ENCODE results near the gene ARHGEF1.

The ARHGEF1 gene

GRCh38 chr19:41923045-41923788, 40.2 kb downstream of the ARHGEF1 start:
- peaks cover 4% of the 10 kb centered on the region; the same call in 1 of the 2 replicates for H3K27me3 ChIP-seq (ENCODE audit: insufficient read depth, low read length)
- no peaks in the 10 kb centered on the region for H4K20me1 ChIP-seq (ENCODE audit: insufficient read depth, low read length)
- H3K4me3 ChIP-seq (ENCODE audit: low read depth, low read length, poor library complexity, severe bottlenecking): no peak overlapping the region
- H3K79me2 ChIP-seq (ENCODE audit: insufficient read depth, low read length): no peaks in the 10 kb centered on the region
- no peak overlapping the region for H2AFZ ChIP-seq (ENCODE audit: low read length)
- H3K9me2 ChIP-seq (ENCODE audit: low read depth, low read length): no peaks in the 10 kb centered on the region
- no peak for TF ChIP-seq EZH2 (IDR thresholded peaks at IDR 0.05; ENCODE audit: borderline replicate concordance, low read length)
- TF ChIP-seq, protein P1, sequence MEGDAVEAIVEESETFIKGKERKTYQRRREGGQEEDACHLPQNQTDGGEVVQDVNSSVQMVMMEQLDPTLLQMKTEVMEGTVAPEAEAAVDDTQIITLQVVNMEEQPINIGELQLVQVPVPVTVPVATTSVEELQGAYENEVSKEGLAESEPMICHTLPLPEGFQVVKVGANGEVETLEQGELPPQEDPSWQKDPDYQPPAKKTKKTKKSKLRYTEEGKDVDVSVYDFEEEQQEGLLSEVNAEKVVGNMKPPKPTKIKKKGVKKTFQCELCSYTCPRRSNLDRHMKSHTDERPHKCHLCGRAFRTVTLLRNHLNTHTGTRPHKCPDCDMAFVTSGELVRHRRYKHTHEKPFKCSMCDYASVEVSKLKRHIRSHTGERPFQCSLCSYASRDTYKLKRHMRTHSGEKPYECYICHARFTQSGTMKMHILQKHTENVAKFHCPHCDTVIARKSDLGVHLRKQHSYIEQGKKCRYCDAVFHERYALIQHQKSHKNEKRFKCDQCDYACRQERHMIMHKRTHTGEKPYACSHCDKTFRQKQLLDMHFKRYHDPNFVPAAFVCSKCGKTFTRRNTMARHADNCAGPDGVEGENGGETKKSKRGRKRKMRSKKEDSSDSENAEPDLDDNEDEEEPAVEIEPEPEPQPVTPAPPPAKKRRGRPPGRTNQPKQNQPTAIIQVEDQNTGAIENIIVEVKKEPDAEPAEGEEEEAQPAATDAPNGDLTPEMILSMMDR (IDR thresholded peaks at IDR 0.05; ENCODE audit: low read length): no peak
- H3K9me3 ChIP-seq (ENCODE audit: low read length): no peaks in the 10 kb centered on the region
- no peaks in the 10 kb centered on the region for H3K36me3 ChIP-seq (ENCODE audit: insufficient read depth, low read length)
- peaks cover 5% of the 10 kb centered on the region for H3K4me1 ChIP-seq (ENCODE audit: insufficient read depth, low read length, severe bottlenecking)
- no peak overlapping the region for H3K9ac ChIP-seq (ENCODE audit: low read length)
- H3K4me2 ChIP-seq (ENCODE audit: low read length): no peak overlapping the region
- no peak overlapping the region for H3K27ac ChIP-seq (ENCODE audit: low read depth, low read length, poor library complexity, severe bottlenecking)
- H3F3A ChIP-seq (ENCODE audit: insufficient read depth, low read length): no peaks in the 10 kb centered on the region

DNA sequence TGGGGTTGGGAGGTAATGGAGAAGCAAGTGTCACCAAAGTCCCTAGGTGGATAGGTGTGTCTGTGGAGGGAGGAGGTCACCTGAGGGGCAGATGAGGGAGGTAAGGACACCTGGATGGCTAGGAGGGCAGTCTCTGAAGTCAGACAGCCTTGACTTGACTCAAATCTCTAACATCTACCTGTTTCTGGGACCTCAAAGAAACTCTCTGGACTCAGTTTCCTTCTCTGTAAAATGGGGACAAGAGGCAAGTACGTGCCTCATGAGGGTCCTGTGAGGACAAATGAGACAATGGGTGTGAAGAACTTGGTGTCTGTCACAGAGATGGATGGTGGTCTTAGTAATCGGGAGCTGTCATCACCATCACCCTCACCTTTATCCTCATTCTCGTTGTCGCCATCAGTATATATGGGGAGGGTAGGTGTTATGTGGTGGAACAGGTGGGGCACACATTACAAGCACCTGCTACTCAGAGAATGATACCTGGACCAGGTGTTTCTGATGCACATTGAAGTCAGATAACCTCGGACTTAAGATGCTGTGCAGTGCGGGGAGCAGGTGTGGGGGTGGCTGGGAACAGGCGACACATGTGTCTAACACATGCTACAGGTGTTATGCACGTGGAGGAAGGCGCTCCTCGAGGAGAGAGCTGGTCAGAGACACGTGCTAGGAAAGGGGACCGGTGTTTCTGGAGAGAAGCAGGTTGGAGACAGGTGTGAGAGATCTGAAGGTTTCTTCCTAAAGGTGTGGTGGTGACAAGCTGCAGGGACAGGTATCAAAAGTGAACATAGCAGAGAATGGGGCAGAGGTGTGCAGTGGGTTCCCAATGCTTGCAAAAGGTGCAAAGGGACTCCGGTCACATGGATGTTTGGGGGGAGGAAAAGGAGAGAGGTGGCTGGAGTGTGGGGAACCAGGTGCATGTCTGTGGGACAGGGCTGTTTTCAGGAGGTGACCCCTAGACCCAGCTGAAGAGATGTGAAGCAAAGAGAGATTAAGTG, 41.5 kb downstream of the ARHGEF1 start:
- Histone ChIP-seq H4K20me1 (ENCODE audit: insufficient read depth, low read length) (no peaks in the 10 kb centered on the region), H3K36me3 (ENCODE audit: insufficient read depth, low read length) (no peaks in the 10 kb centered on the region), H3F3A (ENCODE audit: insufficient read depth, low read length) (no peaks in the 10 kb centered on the region), H3K4me2 (ENCODE audit: low read length) (no peak overlapping the region), H3K9me3 (ENCODE audit: low read length) (no peaks in the 10 kb centered on the region), H3K27ac (ENCODE audit: low read depth, low read length, poor library complexity, severe bottlenecking) (no peak overlapping the region), H3K4me1 (ENCODE audit: insufficient read depth, low read length, severe bottlenecking) (peaks cover 16% of the 10 kb centered on the region), H3K27me3 (ENCODE audit: insufficient read depth, low read length) (peaks cover 4% of the 10 kb centered on the region; the same call in 1 of the 2 replicates), H3K79me2 (ENCODE audit: insufficient read depth, low read length) (no peaks in the 10 kb centered on the region), H3K9me2 (ENCODE audit: low read depth, low read length) (no peaks in the 10 kb centered on the region), H3K9ac (ENCODE audit: low read length) (no peak overlapping the region), H3K4me3 (ENCODE audit: low read depth, low read length, poor library complexity, severe bottlenecking) (no peak overlapping the region), H2AFZ (ENCODE audit: low read length) (no peak overlapping the region)
- TF ChIP-seq EZH2 (IDR thresholded peaks at IDR 0.05; ENCODE audit: borderline replicate concordance, low read length): no peak
- TF ChIP-seq, protein P1 (IDR thresholded peaks at IDR 0.05; ENCODE audit: low read length): no peak

GRCh38 chr19:41925208-41926003, 42.4 kb downstream of the ARHGEF1 start:
- peaks cover 4% of the 10 kb centered on the region; the same call in 1 of the 2 replicates for H3K27me3 ChIP-seq (ENCODE audit: insufficient read depth, low read length)
- no peak overlapping the region for H3K4me2 ChIP-seq (ENCODE audit: low read length)
- H3K4me1 ChIP-seq (ENCODE audit: insufficient read depth, low read length, severe bottlenecking): peaks cover 26% of the 10 kb centered on the region
- no peak overlapping the region for H3K27ac ChIP-seq (ENCODE audit: low read depth, low read length, poor library complexity, severe bottlenecking)
- no peak overlapping the region for H3K9ac ChIP-seq (ENCODE audit: low read length)
- H3K79me2 ChIP-seq (ENCODE audit: insufficient read depth, low read length): no peaks in the 10 kb centered on the region
- H3K9me2 ChIP-seq (ENCODE audit: low read depth, low read length): no peaks in the 10 kb centered on the region
- TF ChIP-seq EZH2 (IDR thresholded peaks at IDR 0.05; ENCODE audit: borderline replicate concordance, low read length): no peak
- TF ChIP-seq, protein P1 (IDR thresholded peaks at IDR 0.05; ENCODE audit: low read length): no peak
- H3K4me3 ChIP-seq (ENCODE audit: low read depth, low read length, poor library complexity, severe bottlenecking): no peak overlapping the region
- no peaks in the 10 kb centered on the region for H4K20me1 ChIP-seq (ENCODE audit: insufficient read depth, low read length)
- H3K36me3 ChIP-seq (ENCODE audit: insufficient read depth, low read length): no peaks in the 10 kb centered on the region
- no peaks in the 10 kb centered on the region for H3F3A ChIP-seq (ENCODE audit: insufficient read depth, low read length)
- no peak overlapping the region for H2AFZ ChIP-seq (ENCODE audit: low read length)
- H3K9me3 ChIP-seq (ENCODE audit: low read length): no peaks in the 10 kb centered on the region
